Endothelial cell (in vitro differentiated cells): ENCODE results near the gene WAPL. TPM values are rescaled to one million over a fixed set of nuclear protein-coding genes. Genes with fewer than 3 reads are reported as not detected.

ENCODE experiments used
- DNase-seq: peaks from one replicate; pipeline ENCODE4 v3.0.0; 2021; ENCODE audit warnings: low spot score
- H3K27ac Mint-ChIP-seq: one replicate; pipeline ENCODE4 v1.8.0; 2021; ENCODE audit warnings: mixed read lengths, inconsistent platforms; ENCODE audit not compliant: unreplicated experiment
- H3K27me3 Mint-ChIP-seq: one replicate; pipeline ENCODE4 v1.8.0; 2021; ENCODE audit warnings: mild to moderate bottlenecking, moderate library complexity, mixed read lengths, inconsistent platforms; ENCODE audit not compliant: unreplicated experiment
- H3K36me3 Mint-ChIP-seq: one replicate; pipeline ENCODE4 v1.8.0; 2021; ENCODE audit warnings: mild to moderate bottlenecking, low read depth, mixed read lengths, inconsistent platforms; ENCODE audit not compliant: unreplicated experiment
- H3K4me1 Mint-ChIP-seq: one replicate; pipeline ENCODE4 v1.8.0; 2021; ENCODE audit warnings: mild to moderate bottlenecking, mixed read lengths, inconsistent platforms; ENCODE audit not compliant: unreplicated experiment
- H3K4me3 Mint-ChIP-seq: one replicate; pipeline ENCODE4 v1.8.0; 2021; ENCODE audit warnings: mild to moderate bottlenecking, mixed read lengths, inconsistent platforms; ENCODE audit not compliant: unreplicated experiment
- H3K9me3 Mint-ChIP-seq: one replicate; pipeline ENCODE4 v1.8.0; 2021; ENCODE audit warnings: mixed read lengths, inconsistent platforms; ENCODE audit not compliant: unreplicated experiment
- total RNA-seq: library from RNA; stranded (reverse); fragmentation: NEBNext Ultra II Directional; extraction: Animal tissue kit (Norgen Biotek cat#: 25700); gene quantifications from one replicate; pipeline ENCODE4 v1.2.1, GENCODE V29; 2021; ENCODE audit not compliant: unreplicated experiment
- TF ChIP-seq, protein P1 (sequence below): fragments of 200-600 bp; sonication (generic); IDR thresholded peaks from one replicate; pipeline ENCODE4 v1.5.0; 2021; ENCODE audit warnings: antibody characterized with exemption; ENCODE audit not compliant: unreplicated experiment

Gene WAPL
- total RNA-seq, 1 donor from 2014 or later = 41.8 TPM

DNA sequence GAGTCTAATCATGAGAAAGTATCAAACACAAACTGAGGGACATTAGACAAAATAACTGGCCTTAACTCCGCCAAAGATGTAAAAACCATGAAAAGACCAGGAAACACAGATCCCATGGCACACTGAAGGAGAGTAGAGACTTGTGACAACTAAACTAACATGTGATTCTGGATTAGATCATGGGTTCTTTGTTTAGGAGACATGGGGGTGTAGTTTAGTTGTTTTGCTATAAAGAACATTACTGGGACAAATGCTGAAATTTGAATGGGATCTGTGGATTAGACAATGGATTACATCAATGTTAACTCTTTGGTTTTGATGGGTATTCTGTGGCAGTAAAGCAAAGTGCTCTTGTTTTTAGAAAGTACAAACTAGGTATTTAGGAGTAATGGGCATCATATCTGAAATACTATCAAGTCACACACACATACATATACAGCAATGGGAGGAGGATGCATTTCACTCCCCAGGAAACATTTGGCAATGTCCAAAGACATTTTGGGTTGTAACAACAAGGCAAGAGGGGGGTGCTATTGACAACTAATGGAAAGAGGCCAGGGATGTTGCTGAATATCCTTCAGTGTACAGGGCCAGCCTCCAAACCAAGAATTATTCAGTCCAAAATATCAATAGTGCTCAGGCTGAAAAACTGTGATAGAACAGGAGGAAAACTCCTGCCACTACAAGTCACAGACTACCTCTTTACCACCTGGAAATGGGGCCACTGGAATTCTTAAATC is 32.4 kb downstream of the WAPL start:
- Mint-ChIP-seq H3K27ac (no peak overlapping the region), H3K4me3 (no peak overlapping the region), H3K27me3 (no peaks in the 10 kb centered on the region), H3K4me1 (no peaks in the 10 kb centered on the region), H3K36me3 (peaks cover 13% of the 10 kb centered on the region), H3K9me3 (no peaks in the 10 kb centered on the region)
- TF ChIP-seq, protein P1, sequence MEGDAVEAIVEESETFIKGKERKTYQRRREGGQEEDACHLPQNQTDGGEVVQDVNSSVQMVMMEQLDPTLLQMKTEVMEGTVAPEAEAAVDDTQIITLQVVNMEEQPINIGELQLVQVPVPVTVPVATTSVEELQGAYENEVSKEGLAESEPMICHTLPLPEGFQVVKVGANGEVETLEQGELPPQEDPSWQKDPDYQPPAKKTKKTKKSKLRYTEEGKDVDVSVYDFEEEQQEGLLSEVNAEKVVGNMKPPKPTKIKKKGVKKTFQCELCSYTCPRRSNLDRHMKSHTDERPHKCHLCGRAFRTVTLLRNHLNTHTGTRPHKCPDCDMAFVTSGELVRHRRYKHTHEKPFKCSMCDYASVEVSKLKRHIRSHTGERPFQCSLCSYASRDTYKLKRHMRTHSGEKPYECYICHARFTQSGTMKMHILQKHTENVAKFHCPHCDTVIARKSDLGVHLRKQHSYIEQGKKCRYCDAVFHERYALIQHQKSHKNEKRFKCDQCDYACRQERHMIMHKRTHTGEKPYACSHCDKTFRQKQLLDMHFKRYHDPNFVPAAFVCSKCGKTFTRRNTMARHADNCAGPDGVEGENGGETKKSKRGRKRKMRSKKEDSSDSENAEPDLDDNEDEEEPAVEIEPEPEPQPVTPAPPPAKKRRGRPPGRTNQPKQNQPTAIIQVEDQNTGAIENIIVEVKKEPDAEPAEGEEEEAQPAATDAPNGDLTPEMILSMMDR = no peak
- DNase-seq = no peak

DNA sequence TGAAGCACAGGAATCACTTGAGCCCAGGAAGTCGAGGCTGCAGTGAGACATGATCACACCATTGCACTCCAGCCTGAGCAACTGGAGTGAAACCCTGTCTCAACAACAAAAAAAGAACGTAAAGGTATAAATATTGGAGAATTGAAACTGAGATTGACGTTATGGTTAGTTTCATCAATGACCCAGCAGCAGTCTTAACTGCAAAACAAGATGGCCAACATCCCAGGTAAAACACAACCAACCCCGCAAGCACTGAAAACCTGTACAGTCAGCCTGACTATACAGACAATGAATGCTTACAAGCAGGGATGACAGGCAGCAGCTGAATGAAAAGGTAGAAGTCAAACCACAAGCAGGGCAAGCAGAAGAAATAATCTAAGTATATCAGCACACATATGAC is 34.7 kb downstream of the WAPL start:
- DNase-seq = no peak
- H3K27me3 Mint-ChIP-seq = no peaks in the 10 kb centered on the region
- H3K4me1 Mint-ChIP-seq = no peaks in the 10 kb centered on the region
- TF ChIP-seq, protein P1 = no peak
- peaks cover 16% of the 10 kb centered on the region for H3K36me3 Mint-ChIP-seq
- no peak overlapping the region for H3K4me3 Mint-ChIP-seq
- no peak overlapping the region for H3K27ac Mint-ChIP-seq
- no peaks in the 10 kb centered on the region for H3K9me3 Mint-ChIP-seq

DNA sequence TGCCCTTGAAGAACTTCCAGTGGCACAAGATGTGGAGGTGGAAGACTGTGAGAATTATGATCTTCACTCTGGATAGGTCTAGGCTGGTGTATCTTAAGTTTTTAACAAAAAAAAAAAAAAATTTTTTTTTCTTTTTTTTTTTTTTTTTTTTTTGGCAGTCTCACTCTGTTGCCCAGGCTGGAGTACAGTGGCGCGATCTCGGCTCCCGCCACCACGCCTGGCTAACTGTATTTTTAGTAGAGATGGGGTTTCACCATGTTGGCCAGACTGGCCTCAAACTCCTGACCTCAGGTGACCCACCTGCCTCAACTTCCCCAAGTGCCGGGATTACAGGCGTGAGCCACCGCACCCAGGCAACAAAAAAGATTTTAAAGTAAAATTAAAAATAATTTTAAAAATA is 37.9 kb downstream of the WAPL start:
- peaks cover 6% of the 10 kb centered on the region for H3K36me3 Mint-ChIP-seq
- no peak overlapping the region for H3K27ac Mint-ChIP-seq
- H3K4me3 Mint-ChIP-seq = no peak overlapping the region
- DNase-seq = no peak
- H3K27me3 Mint-ChIP-seq = no peaks in the 10 kb centered on the region
- TF ChIP-seq, protein P1 = no peak
- no peaks in the 10 kb centered on the region for H3K9me3 Mint-ChIP-seq
- peaks cover 14% of the 10 kb centered on the region for H3K4me1 Mint-ChIP-seq

DNA sequence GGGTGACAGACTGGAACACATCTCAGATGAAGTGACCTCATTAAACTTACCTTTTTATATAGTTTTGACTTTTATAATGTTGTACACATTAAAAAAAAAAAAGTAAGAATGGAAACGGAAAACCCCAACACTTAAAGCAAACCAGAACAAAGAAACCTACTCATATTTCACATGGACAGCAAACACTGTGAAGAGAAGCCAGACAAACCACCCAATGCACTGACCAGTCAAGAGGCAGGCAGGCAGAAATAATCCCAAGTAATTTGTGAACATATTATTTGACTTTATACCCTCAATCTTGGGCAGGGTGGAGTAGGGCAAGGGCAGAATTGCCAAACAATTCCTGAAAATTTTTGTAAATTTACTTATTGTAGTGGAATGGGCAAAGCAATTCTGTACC is 39.8 kb downstream of the WAPL start:
- Mint-ChIP-seq H3K27me3 (no peaks in the 10 kb centered on the region), H3K4me1 (peaks cover 16% of the 10 kb centered on the region), H3K27ac (no peak overlapping the region), H3K9me3 (no peaks in the 10 kb centered on the region), H3K4me3 (no peak overlapping the region), H3K36me3 (peaks cover 6% of the 10 kb centered on the region)
- TF ChIP-seq, protein P1 = no peak
- DNase-seq = no peak

DNA sequence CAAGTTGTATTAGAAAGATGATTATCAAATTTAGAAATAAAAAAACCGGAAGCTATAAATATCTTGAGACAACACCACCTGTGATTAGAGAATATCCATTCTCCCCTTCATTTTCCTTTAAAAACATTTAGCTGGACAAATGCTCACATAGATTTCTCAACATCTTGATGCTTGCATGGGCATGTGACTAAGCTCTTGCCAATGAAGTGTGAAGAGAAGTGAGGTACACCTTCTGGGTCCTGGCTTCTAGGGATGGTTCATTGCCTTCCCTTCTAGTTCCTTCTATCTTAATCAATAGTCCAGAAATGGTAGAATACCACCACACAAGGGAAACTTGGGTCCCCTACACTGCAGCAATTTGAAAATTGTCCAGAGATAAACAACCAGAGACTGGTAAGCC is 41.0 kb downstream of the WAPL start:
- Mint-ChIP-seq H3K4me1 (peaks cover 16% of the 10 kb centered on the region), H3K4me3 (no peak overlapping the region), H3K9me3 (no peaks in the 10 kb centered on the region), H3K36me3 (peaks cover 6% of the 10 kb centered on the region), H3K27me3 (no peaks in the 10 kb centered on the region), H3K27ac (no peak overlapping the region)
- no peak for DNase-seq
- TF ChIP-seq, protein P1 = no peak
